ENCODE results near the gene GALR2. TPM values are rescaled to one million over a fixed set of nuclear protein-coding genes. Genes with fewer than 3 reads are reported as not detected.
A peak's percentile ranks its signal among the peaks of the same experiment; 100 is the strongest.

The GALR2 gene
- total RNA-seq, 2 experiments from 2014 or later, result 0.38 to 0.40 TPM

DNA sequence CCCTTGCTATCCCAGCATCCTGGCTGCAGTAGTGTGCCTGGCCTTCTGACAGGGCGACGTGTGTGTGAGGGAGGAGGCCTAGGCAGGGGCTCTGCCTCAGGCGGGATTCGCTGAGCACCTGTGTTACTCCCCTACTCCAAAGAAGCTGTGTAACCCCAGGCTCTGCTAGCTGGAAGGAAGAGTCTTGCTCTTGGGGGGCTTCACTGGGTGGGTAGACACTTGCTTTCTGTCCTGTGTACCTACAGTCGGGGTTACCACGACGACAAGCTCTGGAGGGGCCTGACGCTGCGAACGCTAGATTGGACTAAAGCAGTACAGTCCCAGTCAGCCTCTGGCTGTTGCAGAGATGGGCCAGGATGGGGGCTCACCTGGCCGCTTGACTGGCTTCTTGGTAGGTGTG, 19.5 kb downstream of the GALR2 start:
- no peak overlapping the region for H3K4me3 Mint-ChIP-seq
- H3K9me3 Mint-ChIP-seq, result no peaks in the 10 kb centered on the region
- ChIA-PET POLR2A (interaction anchor here (1.3 to 1.7 kb wide), 2 partner anchors 9 to 11 kb away, joined by 4 to 7 read pairs; partner anchors contain the start of gene EXOC7), CTCF (interaction anchor here (1.4 kb wide), 1 partner anchor 10 kb away, joined by 3 read pairs; the partner anchor contains the start of gene EXOC7)
- no peak overlapping the region for H3K27ac Mint-ChIP-seq
- no peaks in the 10 kb centered on the region for H3K27me3 Mint-ChIP-seq
- no peak for DNase-seq
- peaks cover 51% of the 10 kb centered on the region for H3K36me3 Mint-ChIP-seq (ENCODE audit: low read depth)
- H3K4me1 Mint-ChIP-seq, result peaks cover 6% of the 10 kb centered on the region

DNA sequence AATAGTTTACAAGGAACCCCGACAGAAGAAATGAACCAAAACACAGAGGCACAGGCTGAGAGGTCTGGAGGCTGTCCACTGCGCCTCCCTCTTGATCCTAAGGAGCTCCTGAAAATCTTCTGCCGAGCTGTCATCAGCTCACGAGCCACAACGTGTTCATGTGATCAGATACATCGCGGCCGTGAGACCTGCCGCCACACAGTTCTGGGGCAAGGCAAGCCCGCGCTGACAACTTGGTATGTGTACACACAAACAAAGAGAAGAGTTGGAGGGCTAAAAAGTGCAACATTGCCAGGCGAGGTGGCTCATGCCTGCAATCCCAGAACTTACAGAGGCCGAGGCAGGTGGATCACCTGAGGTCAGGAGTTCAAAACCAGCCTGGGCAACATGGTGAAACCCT, 21.4 kb downstream of the GALR2 start:
- Mint-ChIP-seq H3K27ac (no peak overlapping the region), H3K4me3 (no peak overlapping the region), H3K27me3 (no peaks in the 10 kb centered on the region), H3K4me1 (peaks cover 9% of the 10 kb centered on the region), H3K9me3 (no peaks in the 10 kb centered on the region), H3K36me3 (ENCODE audit: low read depth) (peaks cover 50% of the 10 kb centered on the region)
- no peak for DNase-seq
- ChIA-PET POLR2A (interaction anchor here (0.9 to 1.0 kb wide), 2 partner anchors 8 to 95 kb away, joined by 3 to 6 read pairs; partner anchors contain the start of gene EXOC7), CTCF (interaction anchor here (0.6 to 1.3 kb wide), 4 partner anchors 13 to 113 kb away, joined by 3 to 4 read pairs (median 4); no protein-coding TSS in a partner anchor)

GRCh38 chr17:76097716-76098295, 23.2 kb downstream of the GALR2 start:
- Mint-ChIP-seq H3K9me3 (no peaks in the 10 kb centered on the region), H3K4me1 (peaks cover 19% of the 10 kb centered on the region), H3K36me3 (ENCODE audit: low read depth) (peaks cover 52% of the 10 kb centered on the region), H3K27ac (no peak overlapping the region), H3K4me3 (no peak overlapping the region), H3K27me3 (no peaks in the 10 kb centered on the region)
- ChIA-PET POLR2A (no interaction called here), CTCF (no interaction called here)
- DNase-seq, result no peak

DNA sequence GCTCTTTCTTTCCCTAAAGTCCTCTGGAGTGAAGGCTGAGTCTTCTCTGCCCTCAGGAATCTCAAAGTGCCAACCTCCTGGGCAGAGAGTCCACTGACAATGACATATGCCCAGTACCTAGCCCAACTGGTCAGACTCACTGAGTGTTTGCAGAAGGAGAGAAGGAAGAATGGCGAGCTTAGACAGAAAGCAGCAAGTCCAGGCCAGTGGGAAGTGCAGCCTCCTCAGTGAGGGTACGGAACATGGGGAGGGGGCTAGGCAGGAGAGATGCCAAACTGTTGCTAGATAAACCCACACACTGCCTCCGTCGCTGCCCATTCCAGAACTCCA, 28.3 kb downstream of the GALR2 start:
- Mint-ChIP-seq H3K9me3 (no peaks in the 10 kb centered on the region), H3K27ac (peak overlapping the region; percentile 92), H3K27me3 (no peaks in the 10 kb centered on the region), H3K4me1 (peaks cover 30% of the 10 kb centered on the region), H3K36me3 (ENCODE audit: low read depth) (peaks cover 37% of the 10 kb centered on the region), H3K4me3 (peak overlapping the region; percentile 95)
- ChIA-PET CTCF (interaction anchor here (0.7 to 2.6 kb wide), 8 partner anchors 13 to 295 kb away, joined by 3 to 21 read pairs (median 5); no protein-coding TSS in a partner anchor), POLR2A (interaction anchor here (0.7 to 3.2 kb wide), 25 partner anchors 8 to 281 kb away, joined by 3 to 37 read pairs (median 5); partner anchors contain the start of genes MRPL38, PRPSAP1, SRP68 and TRIM65)
- DNase-seq, result no peak

GRCh38 chr17:76103274-76104139, 28.9 kb downstream of the GALR2 start, which contains the start of gene EXOC7:
EXOC7 (minus strand) TSS chr17:76103787; CDS start chr17:76103692, 95 bp downstream.
- peaks cover 30% of the 10 kb centered on the region for H3K4me1 Mint-ChIP-seq
- H3K27me3 Mint-ChIP-seq, result no peaks in the 10 kb centered on the region
- ChIA-PET CTCF (interaction anchor here (0.7 to 2.6 kb wide), 11 partner anchors 10 to 294 kb away, joined by 3 to 21 read pairs (median 5); no protein-coding TSS in a partner anchor), POLR2A (interaction anchor here (0.7 to 3.2 kb wide), 35 partner anchors 8 to 455 kb away, joined by 3 to 37 read pairs (median 4); partner anchors contain the start of genes MRPL38, PRPSAP1, SRP68 and TRIM65)
- H3K27ac Mint-ChIP-seq, result peak within 1 kb of the TSS; percentile 92
- peak within 1 kb of the TSS; percentile 95 for H3K4me3 Mint-ChIP-seq
- no peaks in the 10 kb centered on the region for H3K9me3 Mint-ChIP-seq
- H3K36me3 Mint-ChIP-seq (ENCODE audit: low read depth), result peaks cover 36% of the 10 kb centered on the region
- peak; percentile 94 for DNase-seq

DNA sequence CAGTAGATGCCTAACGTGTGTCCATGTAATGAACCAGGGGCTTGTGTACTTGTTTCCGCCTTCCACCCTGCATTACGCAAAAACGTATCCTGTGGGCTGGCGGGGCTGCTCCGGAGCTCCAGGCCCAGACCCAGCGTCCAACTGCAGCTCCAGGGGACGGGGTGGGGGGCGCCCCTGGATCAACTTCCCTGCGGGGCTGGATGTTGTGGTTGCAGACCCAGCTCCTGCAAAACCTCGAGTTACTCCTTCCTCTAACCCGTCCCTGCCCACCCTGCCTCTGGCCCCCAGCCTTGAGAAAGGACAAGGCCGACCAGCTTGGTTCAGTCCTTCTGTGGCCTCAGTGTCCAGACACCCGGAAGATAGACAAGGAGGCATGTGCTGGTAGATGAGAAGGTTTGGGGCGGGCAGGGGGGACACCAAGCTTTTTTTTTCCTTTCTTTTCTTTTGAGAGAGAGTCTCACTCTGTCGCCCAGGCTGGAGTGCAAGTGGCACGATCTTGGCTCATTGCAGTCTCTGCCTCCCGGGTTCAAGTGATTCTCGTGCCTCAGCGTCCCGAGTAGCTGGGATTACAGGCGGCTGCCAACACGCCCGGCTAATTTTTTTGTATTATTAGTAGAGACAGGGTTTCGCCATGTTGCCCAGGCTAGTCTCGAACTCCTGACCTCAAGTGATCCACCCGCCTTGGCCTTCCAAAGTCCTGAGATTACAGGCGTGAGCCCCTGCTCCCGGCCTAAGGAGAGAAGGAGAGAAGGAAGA, 29.7 kb downstream of the GALR2 start:
- peaks cover 30% of the 10 kb centered on the region for H3K4me1 Mint-ChIP-seq
- POLR2A ChIA-PET, result interaction anchor here (0.8 to 3.2 kb wide), 30 partner anchors 8 to 454 kb away, joined by 3 to 37 read pairs (median 5); partner anchors contain the start of genes MRPL38, SRP68, TRIM65 and UBALD2
- H3K27me3 Mint-ChIP-seq, result no peaks in the 10 kb centered on the region
- CTCF ChIA-PET, result interaction anchor here (0.9 to 2.6 kb wide), 10 partner anchors 10 to 293 kb away, joined by 3 to 21 read pairs (median 5); no protein-coding TSS in a partner anchor
- peak overlapping the region; percentile 92 for H3K27ac Mint-ChIP-seq
- peaks cover 32% of the 10 kb centered on the region for H3K36me3 Mint-ChIP-seq (ENCODE audit: low read depth)
- H3K9me3 Mint-ChIP-seq, result no peaks in the 10 kb centered on the region
- H3K4me3 Mint-ChIP-seq, result peak overlapping the region; percentile 95
- DNase-seq, result no peak

- ChIA-PET POLR2A (interaction anchor here (1.6 to 3.2 kb wide), 8 partner anchors 10 to 175 kb away, joined by 4 to 37 read pairs (median 7); no protein-coding TSS in a partner anchor), CTCF (interaction anchor here (1.8 to 2.6 kb wide), 5 partner anchors 17 to 293 kb away, joined by 4 to 21 read pairs (median 6); no protein-coding TSS in a partner anchor)
- peak overlapping the region; percentile 30 for H3K4me3 Mint-ChIP-seq
- no peaks in the 10 kb centered on the region for H3K9me3 Mint-ChIP-seq
- H3K36me3 Mint-ChIP-seq (ENCODE audit: low read depth), result peaks cover 26% of the 10 kb centered on the region
- DNase-seq, result no peak
- H3K27me3 Mint-ChIP-seq, result no peaks in the 10 kb centered on the region
- peak overlapping the region; percentile 23 for H3K27ac Mint-ChIP-seq
- H3K4me1 Mint-ChIP-seq, result peaks cover 30% of the 10 kb centered on the region
Observed at GRCh38 chr17:76104896-76105231, 30.3 kb downstream of the GALR2 start.

DNA sequence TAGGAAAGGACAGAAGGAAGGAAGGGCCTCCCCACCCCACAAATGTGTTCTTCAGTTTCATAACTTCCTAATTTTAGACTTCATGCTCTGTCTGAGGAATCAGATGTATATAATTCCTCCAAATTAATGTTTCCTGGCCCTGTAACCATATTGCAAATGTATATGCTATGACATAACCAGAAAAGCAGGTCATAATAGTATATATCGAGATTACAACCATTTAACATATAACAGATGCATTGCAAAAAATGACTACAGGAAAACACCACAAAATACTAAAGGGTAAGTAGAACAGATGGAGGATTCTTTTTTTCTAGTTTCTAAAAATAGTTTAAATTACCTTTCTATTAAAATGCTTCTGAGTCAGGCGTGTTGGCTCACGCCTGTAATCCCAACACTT, 32.1 kb downstream of the GALR2 start:
- DNase-seq, result no peak
- H3K4me3 Mint-ChIP-seq, result no peak overlapping the region
- POLR2A ChIA-PET, result interaction anchor here (1.2 kb wide), 1 partner anchor 166 kb away, joined by 3 read pairs; no protein-coding TSS in a partner anchor
- H3K36me3 Mint-ChIP-seq (ENCODE audit: low read depth), result peaks cover 15% of the 10 kb centered on the region
- H3K4me1 Mint-ChIP-seq, result peaks cover 21% of the 10 kb centered on the region
- CTCF ChIA-PET, result interaction anchor here (0.8 to 2.5 kb wide), 5 partner anchors 10 to 173 kb away, joined by 3 to 8 read pairs (median 5); no protein-coding TSS in a partner anchor
- no peak overlapping the region for H3K27ac Mint-ChIP-seq
- H3K27me3 Mint-ChIP-seq, result no peaks in the 10 kb centered on the region
- H3K9me3 Mint-ChIP-seq, result no peaks in the 10 kb centered on the region

- ChIA-PET POLR2A (no interaction called here), CTCF (interaction anchor here (1.0 to 1.4 kb wide), 2 partner anchors 11 to 93 kb away, joined by 3 to 6 read pairs; no protein-coding TSS in a partner anchor)
- H3K27ac Mint-ChIP-seq, result no peak overlapping the region
- H3K9me3 Mint-ChIP-seq, result no peaks in the 10 kb centered on the region
- H3K4me1 Mint-ChIP-seq, result peaks cover 14% of the 10 kb centered on the region
- no peak overlapping the region for H3K4me3 Mint-ChIP-seq
- peaks cover 12% of the 10 kb centered on the region for H3K36me3 Mint-ChIP-seq (ENCODE audit: low read depth)
- peaks cover 4% of the 10 kb centered on the region for H3K27me3 Mint-ChIP-seq
- DNase-seq, result no peak
Observed at GRCh38 chr17:76107509-76107908, 32.9 kb downstream of the GALR2 start.

GRCh38 chr17:76111956-76112355, 37.4 kb downstream of the GALR2 start:
- Mint-ChIP-seq H3K27ac (no peak overlapping the region), H3K4me1 (no peaks in the 10 kb centered on the region), H3K4me3 (no peak overlapping the region), H3K27me3 (peaks cover 4% of the 10 kb centered on the region), H3K36me3 (ENCODE audit: low read depth) (no peaks in the 10 kb centered on the region), H3K9me3 (no peaks in the 10 kb centered on the region)
- ChIA-PET CTCF (interaction anchor here (1.0 to 1.3 kb wide), 3 partner anchors 9 to 168 kb away, joined by 3 to 5 read pairs (median 3); no protein-coding TSS in a partner anchor), POLR2A (interaction anchor here (0.6 to 0.8 kb wide), 2 partner anchors 9 to 23 kb away, joined by 5 read pairs; partner anchors contain the start of gene EXOC7)
- DNase-seq, result no peak

DNA sequence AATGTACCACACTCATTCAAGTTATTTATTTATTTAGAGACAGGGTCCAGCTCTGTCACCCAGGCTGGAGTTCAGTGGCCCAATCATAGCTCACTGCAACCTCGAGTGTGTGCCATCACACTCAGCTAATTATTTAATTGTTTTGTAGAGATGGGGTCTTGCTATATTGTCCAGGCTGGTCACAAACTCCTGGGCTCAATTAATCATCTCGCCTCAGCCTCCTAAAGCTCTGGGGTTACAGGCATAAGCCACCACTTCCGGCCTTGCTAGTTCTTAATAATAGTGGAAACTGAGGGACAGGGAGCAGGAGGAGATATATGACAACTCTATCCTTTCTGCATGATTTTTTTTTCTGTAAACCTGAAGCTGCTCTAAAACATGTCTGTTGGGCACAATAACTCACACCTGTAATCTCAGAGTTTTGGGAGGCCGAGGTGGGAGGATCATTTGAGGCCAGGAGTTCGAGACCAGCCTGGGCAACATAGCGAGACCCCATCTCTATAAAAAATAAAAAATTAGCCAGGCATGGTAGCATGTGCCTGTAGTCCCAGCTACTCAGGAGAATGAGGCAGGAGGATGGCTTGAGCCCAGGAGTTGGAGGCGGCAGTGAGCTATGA, 40.7 kb downstream of the GALR2 start:
- Mint-ChIP-seq H3K36me3 (ENCODE audit: low read depth) (no peaks in the 10 kb centered on the region), H3K4me3 (no peak overlapping the region), H3K4me1 (no peaks in the 10 kb centered on the region), H3K9me3 (no peaks in the 10 kb centered on the region), H3K27me3 (peaks cover 4% of the 10 kb centered on the region), H3K27ac (no peak overlapping the region)
- no peak for DNase-seq
- POLR2A ChIA-PET, result interaction anchor here (0.6 kb wide), 1 partner anchor 76 kb away, joined by 3 read pairs; no protein-coding TSS in a partner anchor
- CTCF ChIA-PET, result interaction anchor here (1.2 to 2.4 kb wide), 3 partner anchors 10 to 165 kb away, joined by 3 to 14 read pairs (median 3); partner anchors contain the start of gene EXOC7

All from activated CD4-positive, alpha-beta memory T cell treated with anti-CD3 and anti-CD28 coated beads, Interleukin-2, amount 10 ng/mL, durations not matched to agents 7 days and 5 days (primary cell).